HG03571 (cell line): ENCODE data around the gene RUFY1.
"Not testable (repeated sequence)": the region's sequence is repeated elsewhere in the genome, so short reads cannot be mapped to it uniquely, and the experiment has no call there.

Experiments used
- ATAC-seq: cut with Tn5 transposase; IDR thresholded peaks from one replicate; pipeline ENCODE4 v1.9.1; 2021; ENCODE audit not compliant: unreplicated experiment

RUFY1 gene

DNA sequence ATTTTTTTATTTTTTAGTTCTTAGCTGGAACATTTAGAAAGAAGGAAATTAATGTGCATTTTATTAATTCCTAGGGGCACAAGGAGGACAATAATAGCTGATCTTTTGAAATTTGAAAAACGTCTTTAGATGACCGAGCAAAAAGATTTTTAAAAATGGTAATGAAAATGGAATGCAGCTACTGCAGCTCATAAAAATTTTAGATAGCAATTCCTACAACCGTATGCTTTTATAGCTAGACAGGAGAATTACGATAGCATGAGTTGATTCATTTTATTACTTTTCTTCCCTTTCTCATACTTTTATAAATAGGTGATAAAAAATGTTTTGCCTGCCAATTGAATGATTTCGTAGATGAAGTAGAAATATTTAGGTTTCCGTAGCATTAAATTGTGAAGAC lies 13.7 kb upstream of the RUFY1 start:
- no peak for ATAC-seq

DNA sequence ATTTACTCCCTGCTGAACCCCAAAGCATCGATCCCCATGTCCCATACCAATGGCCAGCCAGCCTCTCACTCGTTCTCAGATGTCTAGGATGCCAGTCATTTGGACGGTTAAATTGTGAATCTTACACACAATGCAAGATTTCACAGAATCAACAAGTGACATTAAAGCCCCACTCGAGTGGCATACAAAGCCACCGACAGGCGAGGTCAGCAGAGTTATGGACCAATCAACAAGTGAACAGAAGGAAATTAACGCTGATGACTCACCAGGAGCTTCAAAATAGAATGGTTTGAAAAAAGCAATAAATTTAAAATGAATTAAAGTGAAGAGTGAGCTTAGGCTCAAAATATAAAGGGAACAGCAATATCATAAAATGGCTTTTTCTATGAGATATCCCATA lies 8.2 kb upstream of the RUFY1 start:
- no peak for ATAC-seq

GRCh38 chr5:179543275-179543674 lies 7.1 kb upstream of the RUFY1 start:
- not testable (repeated sequence) for ATAC-seq

DNA sequence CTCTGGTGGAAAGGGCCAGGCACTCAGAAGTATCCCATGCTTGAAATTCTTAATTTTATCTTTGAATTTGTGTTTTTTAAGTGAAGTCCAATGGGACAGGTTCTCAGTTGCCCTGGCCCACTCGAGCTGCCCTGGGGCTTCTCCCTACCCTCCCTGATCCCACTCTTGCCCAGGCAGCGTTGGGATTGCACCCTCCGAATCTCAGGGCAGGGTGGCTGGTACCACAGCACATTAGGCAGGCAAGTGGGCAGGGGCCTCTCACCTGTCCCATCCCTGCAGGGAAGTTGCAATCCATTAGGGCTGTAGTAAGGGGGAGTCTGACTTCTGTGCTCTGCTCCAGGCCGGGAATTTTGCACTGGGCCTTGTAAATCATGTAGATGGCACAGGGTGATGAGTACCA lies 2.7 kb downstream of the RUFY1 start:
- ATAC-seq, result no peak

DNA sequence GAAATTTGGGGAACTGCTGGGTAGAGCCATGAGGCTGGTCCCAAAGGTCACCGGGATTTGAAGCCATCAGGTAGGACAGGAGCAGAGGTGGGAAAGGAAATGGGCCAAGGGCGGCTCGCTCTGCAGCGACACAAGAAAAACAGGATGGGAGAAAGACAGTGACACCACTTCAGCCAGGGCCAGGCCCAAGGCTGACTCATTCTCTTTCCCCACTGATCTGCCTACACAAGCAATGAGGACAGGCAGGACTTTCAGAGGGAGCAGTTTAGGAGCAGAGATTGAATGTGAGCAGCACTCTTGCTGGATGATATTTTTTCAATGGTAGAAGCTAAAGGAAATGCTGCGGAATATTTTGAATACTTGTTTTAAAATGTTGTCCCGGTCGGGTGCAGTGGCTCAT lies 3.5 kb downstream of the RUFY1 start:
- no peak for ATAC-seq

GRCh38 chr5:179554981-179555380 lies 4.6 kb downstream of the RUFY1 start:
- no peak for ATAC-seq

GRCh38 chr5:179558261-179558799 lies 8.0 kb downstream of the RUFY1 start:
- not testable (repeated sequence) for ATAC-seq

DNA sequence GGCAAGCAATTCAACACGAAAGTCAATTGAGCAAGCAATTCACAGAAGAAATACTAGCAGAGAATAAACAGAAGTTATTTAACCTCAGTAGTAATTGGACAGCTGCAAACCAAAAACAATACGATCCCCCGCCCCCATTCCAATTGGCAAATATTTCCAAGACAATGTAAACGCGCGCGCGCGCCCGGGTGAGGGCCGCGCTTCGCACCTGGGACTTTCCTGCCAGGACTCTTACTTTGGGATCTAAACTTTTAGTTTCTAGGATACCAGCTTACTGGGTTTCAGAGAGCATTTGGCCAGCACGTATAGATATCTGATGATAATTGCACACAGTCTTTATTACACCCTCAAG lies 8.6 kb downstream of the RUFY1 start:
- no peak for ATAC-seq

GRCh38 chr5:179559284-179560252 lies 9.2 kb downstream of the RUFY1 start:
- ATAC-seq, result peak; percentile 99

- ATAC-seq, result no peak
Measured at GRCh38 chr5:179564526-179564925, 14.2 kb downstream of the RUFY1 start.

DNA sequence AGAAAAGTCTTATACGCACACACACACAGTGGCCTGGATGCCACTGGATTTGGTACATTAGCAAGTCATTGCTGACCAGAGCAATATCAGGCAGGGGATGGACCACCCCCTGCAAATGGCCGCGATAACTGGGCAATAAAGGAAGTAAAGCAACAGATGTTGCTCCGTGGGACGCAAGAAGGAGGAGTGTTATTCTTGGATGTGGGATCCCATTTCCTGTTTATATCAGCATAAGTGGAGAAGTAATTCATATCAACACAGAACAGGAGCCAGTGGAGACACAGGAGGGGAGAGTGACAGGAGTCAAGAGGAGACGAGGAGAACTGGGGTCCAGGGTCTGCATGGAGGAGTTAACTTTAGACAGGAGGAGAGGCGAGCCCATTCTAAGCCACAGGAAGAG lies 18.4 kb downstream of the RUFY1 start:
- no peak for ATAC-seq

DNA sequence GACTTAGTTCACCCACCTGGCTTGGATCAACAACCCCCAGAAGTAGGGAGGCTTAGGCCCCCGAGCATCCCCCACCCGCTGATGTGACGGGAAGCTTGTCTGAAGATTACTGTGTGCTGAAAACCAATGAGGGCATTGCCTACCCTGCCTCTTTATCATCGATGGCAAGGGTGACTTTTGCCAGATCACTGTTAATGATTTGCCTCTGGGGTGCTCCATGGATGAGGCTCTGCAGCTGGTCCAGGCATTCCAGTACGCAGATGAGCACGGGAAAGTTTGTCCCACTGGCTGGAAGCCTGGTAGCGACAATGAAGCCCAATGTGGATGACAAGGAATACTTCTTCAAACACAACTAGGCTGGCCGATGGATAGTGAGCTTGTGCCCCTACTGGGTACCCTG lies 22.0 kb downstream of the RUFY1 start:
- ATAC-seq, result no peak

DNA sequence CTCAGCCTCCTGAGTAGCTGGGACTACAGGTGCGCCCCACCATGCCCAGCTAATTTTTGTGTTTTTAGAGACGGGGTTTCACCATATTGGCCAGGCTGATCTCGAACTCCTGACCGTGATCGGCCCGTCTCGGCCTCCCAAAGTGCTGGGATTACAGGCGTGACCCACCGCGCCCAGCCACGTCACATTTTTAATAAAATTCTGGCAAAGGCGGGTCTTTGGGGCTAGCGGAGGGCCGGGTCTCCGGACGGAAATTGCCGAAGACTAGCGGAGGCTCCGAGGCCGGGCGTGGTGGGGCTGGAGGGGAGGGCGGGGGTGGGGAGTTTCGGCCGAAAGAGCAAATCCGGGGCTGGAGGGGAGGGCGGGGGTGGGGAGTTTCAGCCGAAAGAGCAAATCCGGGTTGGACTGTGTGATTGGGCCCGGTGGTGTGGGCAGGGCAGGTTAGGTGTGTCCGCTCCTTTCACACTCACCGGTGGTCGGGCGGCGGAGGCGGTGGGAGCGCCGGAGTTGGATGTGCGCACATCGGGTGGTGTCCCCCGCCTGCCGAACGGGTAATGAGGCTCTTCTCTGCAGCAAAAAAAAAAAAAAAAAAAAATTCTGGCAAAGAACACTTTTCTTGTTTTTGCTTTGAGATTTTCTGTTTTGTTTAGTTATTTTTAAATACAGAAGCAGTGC lies 27.1 kb downstream of the RUFY1 start:
- no peak for ATAC-seq

GRCh38 chr5:179585941-179586401 lies 35.6 kb downstream of the RUFY1 start:
- ATAC-seq, result no peak

- no peak for ATAC-seq
Measured at GRCh38 chr5:179588166-179588565, 37.8 kb downstream of the RUFY1 start.

- no peak for ATAC-seq
Measured at GRCh38 chr5:179595916-179596315, 45.6 kb downstream of the RUFY1 start.

DNA sequence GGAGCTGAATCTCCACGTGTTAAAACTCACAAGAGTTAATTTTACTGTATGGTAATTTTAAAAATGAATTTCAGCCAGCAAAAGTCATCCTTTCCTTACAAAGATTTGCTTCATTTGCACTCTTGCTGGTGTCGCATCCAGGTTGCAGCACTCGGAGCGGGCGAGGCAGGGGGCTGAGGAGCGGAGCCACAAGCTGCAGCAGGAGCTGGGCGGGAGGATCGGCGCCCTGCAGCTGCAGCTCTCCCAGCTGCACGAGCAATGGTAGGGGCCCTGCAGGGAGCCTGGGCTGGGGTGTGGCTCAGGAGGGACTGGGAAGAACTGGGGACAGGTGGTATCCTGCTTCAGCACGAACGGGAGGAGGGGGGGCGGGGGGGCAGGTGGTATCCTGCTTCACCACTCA lies 46.1 kb downstream of the RUFY1 start:
- no peak for ATAC-seq

DNA sequence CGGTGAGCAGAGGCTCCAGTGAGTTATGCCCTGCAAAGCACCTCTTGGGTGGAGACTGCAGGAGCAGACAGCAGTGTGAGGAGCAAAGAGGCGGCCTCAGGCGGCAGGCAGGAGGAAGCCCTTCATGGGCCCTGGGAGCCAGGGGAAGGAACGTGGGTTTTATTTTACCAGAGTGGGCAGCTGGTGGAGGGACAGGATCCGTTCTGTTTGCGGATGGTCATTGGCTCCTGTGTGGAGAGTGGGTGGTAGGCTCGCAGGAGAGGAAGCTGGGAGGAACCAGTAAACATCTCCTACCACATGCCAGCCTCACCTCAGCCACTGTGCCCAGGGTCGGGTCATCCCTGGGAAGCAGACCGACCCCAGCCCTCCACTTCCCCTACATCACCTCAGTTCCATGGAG lies 48.7 kb downstream of the RUFY1 start:
- ATAC-seq, result no peak

GRCh38 chr5:179599566-179599965 lies 49.2 kb downstream of the RUFY1 start:
- ATAC-seq, result no peak

DNA sequence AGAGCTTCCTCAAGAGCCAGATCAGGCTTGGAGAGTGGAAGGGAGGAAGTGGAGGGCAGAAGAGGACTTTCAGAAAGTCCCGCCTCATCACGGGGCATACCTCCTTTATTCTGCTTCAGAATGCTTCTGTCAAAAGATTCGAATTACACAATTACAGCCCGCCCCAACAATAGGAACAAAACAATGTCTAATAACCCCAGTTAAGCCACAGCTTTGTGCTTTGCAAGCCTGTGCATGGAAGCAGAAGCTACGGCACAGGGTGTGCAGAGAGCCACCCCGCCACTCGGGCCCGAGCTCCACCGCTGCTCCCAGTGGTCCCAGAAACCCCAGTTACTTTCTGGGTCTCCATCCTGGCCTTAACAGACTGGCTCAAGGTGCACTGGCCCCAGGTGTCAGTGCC lies 49.6 kb downstream of the RUFY1 start:
- no peak for ATAC-seq

DNA sequence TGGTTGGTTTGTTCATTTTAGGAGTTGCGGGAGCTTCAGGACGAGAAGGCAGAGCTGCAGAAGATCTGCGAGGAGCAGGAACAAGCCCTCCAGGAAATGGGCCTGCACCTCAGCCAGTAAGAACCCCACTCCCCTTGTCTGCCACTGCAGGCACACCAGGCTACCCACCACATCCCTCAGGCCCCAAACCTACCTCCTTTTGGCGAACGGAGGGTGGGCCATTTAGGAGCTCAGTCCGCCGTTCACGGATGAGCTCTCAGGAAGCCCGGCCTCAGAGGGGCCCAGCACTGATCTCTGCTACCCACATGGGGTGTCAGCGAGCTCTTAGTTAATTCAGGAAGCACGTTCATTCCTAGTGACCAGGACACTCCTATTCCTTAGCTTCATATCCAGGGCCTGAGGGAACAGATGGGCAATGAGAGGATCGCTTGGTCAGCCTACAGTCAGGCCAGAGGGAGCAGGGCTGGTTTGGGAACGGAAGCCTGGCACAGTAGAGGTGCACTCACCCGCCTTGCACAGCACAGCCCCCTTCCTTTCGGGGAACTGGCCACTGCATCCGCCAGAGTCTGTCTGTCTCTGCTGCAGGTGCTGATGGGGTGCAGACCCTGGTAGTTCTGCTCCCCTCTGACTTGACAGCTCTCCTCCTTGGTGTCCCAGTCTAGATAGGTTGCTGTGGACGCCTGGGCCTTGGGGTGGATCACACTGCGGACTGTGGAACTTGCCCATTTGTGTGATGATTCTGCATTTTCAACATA lies 51.7 kb downstream of the RUFY1 start:
- no peak for ATAC-seq
